Measurements from ENCODE around the gene IGIP. TPM values are rescaled to one million over a fixed set of nuclear protein-coding genes. Genes with fewer than 3 reads are reported as not detected.

The IGIP gene
- polyA plus RNA-seq, 3 donors = 0.08 to 0.75 TPM; not detected in 1

DNA sequence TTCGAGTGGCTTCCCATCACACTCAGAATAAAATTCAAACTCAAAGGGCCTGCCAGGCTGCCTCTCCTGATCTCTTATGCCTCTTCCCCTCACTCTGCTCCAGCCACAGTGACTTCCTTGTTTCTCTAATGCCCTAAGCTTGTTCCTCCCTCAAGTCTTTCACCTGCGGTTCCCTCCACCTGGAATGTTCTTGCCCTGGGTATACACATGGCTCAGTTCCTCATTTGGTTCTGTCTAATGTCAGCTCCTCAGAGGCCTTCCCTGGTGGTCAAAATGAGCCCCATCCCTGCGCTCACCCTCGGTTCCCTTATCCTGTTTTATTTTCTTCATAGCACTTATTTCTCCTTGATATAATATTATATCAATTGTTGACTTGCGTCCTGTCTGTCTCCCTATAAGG, 36.5 kb downstream of the IGIP start:
- H3K27ac ChIP-seq (ENCODE audit: low read depth in 1 of 2, low read length in 2 of 2) = no peak overlapping the region
- no peak overlapping the region for H3K9ac ChIP-seq (ENCODE audit: insufficient read depth, low read length, poor library complexity, severe bottlenecking)
- DNase-seq = no peak
- 100% methylated on average over 1 of the region's 5 CpGs for WGBS (ENCODE audit: insufficient coverage)
- peak overlapping the region in 1 of 2 donors; percentile 13 for H3K4me3 Mint-ChIP-seq
- no peaks in the 10 kb centered on the region for H3K36me3 ChIP-seq (replicated peaks in 1 of 2; ENCODE audit: control insufficient read depth in 1 of 2, insufficient read depth in 2 of 2, low read length in 2 of 2)
- no peak overlapping the region for H3K27ac Mint-ChIP-seq
- H3K9me3 Mint-ChIP-seq = peaks cover 0 to 2% (median 0%) of the 10 kb centered on the region in 7 donors
- H3K79me2 ChIP-seq (ENCODE audit: insufficient read depth, low read length) = no peaks in the 10 kb centered on the region
- H3K4me1 Mint-ChIP-seq = peaks cover 17% of the 10 kb centered on the region
- peaks cover 14 to 18% of the 10 kb centered on the region in 2 donors for H3K4me1 ChIP-seq (ENCODE audit: control insufficient read depth in 1 of 2, insufficient read depth in 2 of 2, low read length in 2 of 2)
- H3K9me3 ChIP-seq (replicated peaks in 1 of 2; ENCODE audit: control insufficient read depth in 1 of 2, insufficient read depth in 1 of 2, low read length in 2 of 2) = no peaks in the 10 kb centered on the region
- no peak overlapping the region for H3K4me3 ChIP-seq (replicated peaks in 1 of 3; ENCODE audit: low read depth in 2 of 3, low read length in 3 of 3)
- H4K20me1 ChIP-seq (ENCODE audit: insufficient read depth, low read length) = no peaks in the 10 kb centered on the region
- intact Hi-C loops (cut with micrococcal nuclease) = loop anchor here in 1 of 2 donors (10.0 kb wide), 1 partner anchor 193 kb away; no protein-coding TSS in a partner anchor
- no peaks in the 10 kb centered on the region for H3K27me3 ChIP-seq (ENCODE audit: control insufficient read depth in 2 of 2, insufficient read depth in 2 of 2, low read length in 2 of 2)
- TF ChIP-seq, protein P1, sequence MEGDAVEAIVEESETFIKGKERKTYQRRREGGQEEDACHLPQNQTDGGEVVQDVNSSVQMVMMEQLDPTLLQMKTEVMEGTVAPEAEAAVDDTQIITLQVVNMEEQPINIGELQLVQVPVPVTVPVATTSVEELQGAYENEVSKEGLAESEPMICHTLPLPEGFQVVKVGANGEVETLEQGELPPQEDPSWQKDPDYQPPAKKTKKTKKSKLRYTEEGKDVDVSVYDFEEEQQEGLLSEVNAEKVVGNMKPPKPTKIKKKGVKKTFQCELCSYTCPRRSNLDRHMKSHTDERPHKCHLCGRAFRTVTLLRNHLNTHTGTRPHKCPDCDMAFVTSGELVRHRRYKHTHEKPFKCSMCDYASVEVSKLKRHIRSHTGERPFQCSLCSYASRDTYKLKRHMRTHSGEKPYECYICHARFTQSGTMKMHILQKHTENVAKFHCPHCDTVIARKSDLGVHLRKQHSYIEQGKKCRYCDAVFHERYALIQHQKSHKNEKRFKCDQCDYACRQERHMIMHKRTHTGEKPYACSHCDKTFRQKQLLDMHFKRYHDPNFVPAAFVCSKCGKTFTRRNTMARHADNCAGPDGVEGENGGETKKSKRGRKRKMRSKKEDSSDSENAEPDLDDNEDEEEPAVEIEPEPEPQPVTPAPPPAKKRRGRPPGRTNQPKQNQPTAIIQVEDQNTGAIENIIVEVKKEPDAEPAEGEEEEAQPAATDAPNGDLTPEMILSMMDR (IDR thresholded peaks at IDR 0.05) = no peak
- no peaks in the 10 kb centered on the region for H3K36me3 Mint-ChIP-seq
- H2AFZ ChIP-seq (ENCODE audit: insufficient read depth, low read depth, low read length, poor library complexity, severe bottlenecking) = no peak overlapping the region
- H3K27me3 Mint-ChIP-seq (ENCODE audit: low read depth in 3 of 3) = peaks cover 12 to 16% (median 13%) of the 10 kb centered on the region in 3 donors
- H3K4me2 ChIP-seq (replicated peaks; ENCODE audit: extremely low read depth, low read length, poor library complexity, severe bottlenecking) = no peak overlapping the region

DNA sequence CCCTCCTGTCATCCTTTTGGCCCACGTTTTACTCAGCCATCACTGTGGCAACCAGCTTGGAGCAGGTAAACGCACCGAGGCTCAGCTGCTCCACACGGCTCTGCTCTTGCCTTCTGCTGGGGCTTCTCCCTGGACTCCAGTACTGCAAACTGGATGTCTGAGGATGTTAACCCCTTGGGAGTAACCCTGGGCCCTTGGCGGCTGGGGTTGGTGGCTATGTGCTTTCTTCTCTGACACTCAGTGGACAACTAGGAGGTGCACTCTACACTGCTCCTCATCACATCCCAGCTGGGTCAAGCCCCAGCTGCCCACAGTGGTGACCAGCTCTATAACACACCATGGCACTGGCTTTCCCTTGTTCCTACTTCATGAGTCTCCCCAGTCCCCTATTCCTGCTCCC, 37.0 kb downstream of the IGIP start:
- Histone ChIP-seq H3K27ac (ENCODE audit: low read depth in 1 of 2, low read length in 2 of 2) (no peak overlapping the region), H3K79me2 (ENCODE audit: insufficient read depth, low read length) (no peaks in the 10 kb centered on the region), H2AFZ (ENCODE audit: insufficient read depth, low read depth, low read length, poor library complexity, severe bottlenecking) (no peak overlapping the region), H3K27me3 (ENCODE audit: control insufficient read depth in 2 of 2, insufficient read depth in 2 of 2, low read length in 2 of 2) (no peaks in the 10 kb centered on the region), H3K9me3 (replicated peaks in 1 of 2; ENCODE audit: control insufficient read depth in 1 of 2, insufficient read depth in 1 of 2, low read length in 2 of 2) (no peaks in the 10 kb centered on the region), H3K9ac (ENCODE audit: insufficient read depth, low read length, poor library complexity, severe bottlenecking) (no peak overlapping the region), H3K4me3 (replicated peaks in 1 of 3; ENCODE audit: low read depth in 2 of 3, low read length in 3 of 3) (no peak overlapping the region), H3K4me2 (replicated peaks; ENCODE audit: extremely low read depth, low read length, poor library complexity, severe bottlenecking) (no peak overlapping the region), H4K20me1 (ENCODE audit: insufficient read depth, low read length) (no peaks in the 10 kb centered on the region), H3K36me3 (replicated peaks in 1 of 2; ENCODE audit: control insufficient read depth in 1 of 2, insufficient read depth in 2 of 2, low read length in 2 of 2) (no peaks in the 10 kb centered on the region), H3K4me1 (ENCODE audit: control insufficient read depth in 1 of 2, insufficient read depth in 2 of 2, low read length in 2 of 2) (peaks cover 13 to 17% of the 10 kb centered on the region in 2 donors)
- WGBS (ENCODE audit: insufficient coverage) = 91% methylated on average over 4 of the region's 5 CpGs
- Mint-ChIP-seq H3K4me3 (peak overlapping the region in 1 of 2 donors; percentile 4), H3K27me3 (ENCODE audit: low read depth in 3 of 3) (peaks cover 9 to 12% (median 12%) of the 10 kb centered on the region in 3 donors), H3K9me3 (peaks cover 0 to 2% (median 0%) of the 10 kb centered on the region in 7 donors), H3K4me1 (peaks cover 19% of the 10 kb centered on the region), H3K27ac (no peak overlapping the region), H3K36me3 (no peaks in the 10 kb centered on the region)
- DNase-seq = no peak
- intact Hi-C loops (cut with micrococcal nuclease) = loop anchor here in 1 of 2 donors (10.0 kb wide), 1 partner anchor 192 kb away; no protein-coding TSS in a partner anchor
- TF ChIP-seq, protein P1 (IDR thresholded peaks at IDR 0.05) = no peak
